ENCODE measurements around the gene CHD8.

GRCh38 chr14:21398901-21399300, 57.0 kb downstream of the CHD8 start:
- TF ChIP-seq MTA3 (IDR thresholded peaks at IDR 0.05; ENCODE audit: borderline replicate concordance, low read length) (no peak), RAD21 (IDR thresholded peaks at IDR 0.05; ENCODE audit: insufficient read depth, low read depth, low read length) (no peak), FOS (IDR thresholded peaks at IDR 0.05; ENCODE audit: borderline replicate concordance, extremely low read depth, insufficient read length) (no peak), CTCF (IDR thresholded peaks at IDR 0.05 in 2 of 3, conservative IDR thresholded peaks at IDR 0.05 in 1 of 3; ENCODE audit: control insufficient read depth in 2 of 3, extremely low read depth in 1 of 3, insufficient read depth in 1 of 3, low read depth in 3 of 3, low read length in 3 of 3) (no peak), RAD51 (IDR thresholded peaks at IDR 0.05) (no peak), TAF1 (IDR thresholded peaks at IDR 0.05; ENCODE audit: borderline replicate concordance, low read depth, low read length) (no peak), LARP7 (IDR thresholded peaks at IDR 0.05) (no peak), KLF5 (IDR thresholded peaks at IDR 0.05; ENCODE audit: partially characterized antibody) (no peak), YY1 (IDR thresholded peaks at IDR 0.05; ENCODE audit: low read depth, low read length) (no peak), ATF2 (IDR thresholded peaks at IDR 0.05; ENCODE audit: low read length) (no peak), POLR2AphosphoS5 (IDR thresholded peaks at IDR 0.05; ENCODE audit: low read length) (no peak), CHD2 (IDR thresholded peaks at IDR 0.05; ENCODE audit: borderline replicate concordance, low read depth, low read length) (no peak), REST (IDR thresholded peaks at IDR 0.05; ENCODE audit: low read depth, low read length) (no peak)

Measured in GM12878 (cell line).